ENCODE data around the gene SLFN12L.
"Not testable (repeated sequence)": the region's sequence is repeated elsewhere in the genome, so short reads cannot be mapped to it uniquely, and the experiment has no call there.

Gene SLFN12L

GRCh38 chr17:35541434-35541833, 4.0 kb upstream of the SLFN12L start:
- no peaks in the 10 kb centered on the region for H3K4me1 ChIP-seq (ENCODE audit: control insufficient read depth, insufficient read depth, low read length)
- peak overlapping the region; percentile 79 for H3K4me2 ChIP-seq (ENCODE audit: low read length)
- no peak overlapping the region for H3K9ac ChIP-seq (ENCODE audit: low read depth, low read length)
- no peaks in the 10 kb centered on the region for H3K36me3 ChIP-seq (ENCODE audit: insufficient read depth, low read length)
- H3K27me3 ChIP-seq (ENCODE audit: control insufficient read depth, insufficient read depth, low read length), result peaks cover 23% of the 10 kb centered on the region
- H3K9me3 ChIP-seq (replicated peaks; ENCODE audit: low read length), result no peaks in the 10 kb centered on the region
- no peak overlapping the region for H3K4me3 ChIP-seq (ENCODE audit: low read length)

DNA sequence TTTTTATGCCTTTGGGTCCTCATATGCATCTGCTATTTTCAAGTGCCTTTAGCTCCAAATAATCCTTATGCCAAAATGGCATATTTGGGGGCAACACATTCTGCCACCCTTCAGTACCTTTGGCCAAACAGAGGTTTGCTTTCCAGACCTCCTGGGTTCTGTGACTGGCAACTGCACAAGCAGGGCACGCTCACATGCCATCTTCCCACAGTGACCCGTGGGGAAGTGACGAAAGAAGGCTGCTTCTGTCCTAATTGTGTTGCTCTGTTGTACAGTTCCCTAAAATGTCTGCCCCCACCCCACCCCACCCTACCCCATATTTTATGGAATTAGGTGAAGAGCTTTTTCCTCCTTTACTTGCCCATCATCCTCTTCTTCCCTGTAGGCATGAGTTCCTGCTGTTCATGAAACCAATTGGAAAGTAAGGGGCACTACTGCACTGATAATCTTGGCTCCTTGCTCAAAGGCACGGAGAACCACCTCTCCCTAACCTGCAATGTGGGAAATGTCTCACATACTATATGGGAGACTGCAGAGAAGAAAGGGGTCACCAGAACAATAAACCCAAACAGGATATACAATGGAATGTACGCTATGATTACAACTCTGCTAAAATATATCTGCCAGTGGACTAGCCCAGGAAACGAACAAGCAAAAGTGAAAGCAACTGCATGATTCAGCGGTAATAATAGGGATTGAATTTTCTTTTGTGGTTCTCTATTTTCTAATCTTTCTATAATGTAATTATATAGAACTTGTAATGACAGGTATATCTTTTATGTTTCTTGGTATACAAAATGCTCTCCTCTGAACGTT, 3.3 kb upstream of the SLFN12L start:
- H3K36me3 ChIP-seq (ENCODE audit: insufficient read depth, low read length), result no peaks in the 10 kb centered on the region
- H3K27me3 ChIP-seq (ENCODE audit: control insufficient read depth, insufficient read depth, low read length), result peaks cover 18% of the 10 kb centered on the region
- H3K9me3 ChIP-seq (replicated peaks; ENCODE audit: low read length), result no peaks in the 10 kb centered on the region
- no peaks in the 10 kb centered on the region for H3K4me1 ChIP-seq (ENCODE audit: control insufficient read depth, insufficient read depth, low read length)
- no peak overlapping the region for H3K9ac ChIP-seq (ENCODE audit: low read depth, low read length)
- H3K4me2 ChIP-seq (ENCODE audit: low read length), result peak overlapping the region; percentile 79
- H3K4me3 ChIP-seq (ENCODE audit: low read length), result peak overlapping the region; percentile 60

DNA sequence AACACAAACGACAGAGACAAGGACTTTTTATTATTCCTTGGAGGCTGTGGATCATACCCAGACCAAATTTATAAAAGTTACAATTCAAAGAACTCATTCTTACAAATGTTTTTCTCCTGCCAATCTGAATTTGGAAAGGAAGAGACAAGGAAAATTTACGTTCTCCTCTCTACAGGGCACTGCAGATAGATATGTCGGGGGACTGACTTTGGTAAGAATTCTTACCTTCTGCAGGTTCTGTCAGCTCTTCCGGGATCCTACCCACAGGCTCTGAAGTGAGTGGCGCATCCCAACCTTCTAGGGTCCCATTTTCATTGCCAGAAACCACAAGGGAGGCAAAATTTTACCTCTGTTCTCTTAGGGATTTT, 2.2 kb upstream of the SLFN12L start:
- Histone ChIP-seq H3K9ac (ENCODE audit: low read depth, low read length) (no peak overlapping the region), H3K4me3 (ENCODE audit: low read length) (no peak overlapping the region), H3K9me3 (replicated peaks; ENCODE audit: low read length) (no peaks in the 10 kb centered on the region), H3K4me1 (ENCODE audit: control insufficient read depth, insufficient read depth, low read length) (no peaks in the 10 kb centered on the region), H3K4me2 (ENCODE audit: low read length) (peak overlapping the region; percentile 24), H3K36me3 (ENCODE audit: insufficient read depth, low read length) (no peaks in the 10 kb centered on the region), H3K27me3 (ENCODE audit: control insufficient read depth, insufficient read depth, low read length) (peaks cover 13% of the 10 kb centered on the region)

- Histone ChIP-seq H3K27me3 (ENCODE audit: control insufficient read depth, insufficient read depth, low read length) (peaks cover 12% of the 10 kb centered on the region), H3K4me2 (ENCODE audit: low read length) (no peak overlapping the region), H3K4me1 (ENCODE audit: control insufficient read depth, insufficient read depth, low read length) (no peaks in the 10 kb centered on the region), H3K36me3 (ENCODE audit: insufficient read depth, low read length) (no peaks in the 10 kb centered on the region), H3K9me3 (replicated peaks; ENCODE audit: low read length) (no peaks in the 10 kb centered on the region), H3K9ac (ENCODE audit: low read depth, low read length) (no peak overlapping the region), H3K4me3 (ENCODE audit: low read length) (no peak overlapping the region)
Observed at GRCh38 chr17:35536664-35537171, 760 bp downstream of the SLFN12L start.

DNA sequence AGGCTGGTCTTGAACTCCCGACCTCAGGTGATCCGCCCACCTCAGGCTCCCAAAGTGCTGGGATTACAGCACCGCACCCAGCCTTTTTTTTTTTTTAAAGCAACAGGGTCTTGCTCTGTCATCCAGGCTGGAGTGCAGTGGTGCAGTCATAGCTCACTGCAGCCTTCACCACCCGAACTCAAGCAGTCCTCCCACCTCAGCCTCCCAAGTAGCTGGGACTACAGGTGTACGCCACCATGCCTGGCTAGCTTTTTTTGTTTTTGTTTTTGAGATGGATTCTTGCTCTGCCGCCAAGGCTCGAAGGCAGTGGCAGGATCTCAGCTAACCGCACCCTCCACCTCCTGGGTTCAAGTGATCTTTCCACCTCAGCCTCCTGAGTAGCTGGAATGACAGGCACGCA, 2.1 kb downstream of the SLFN12L start:
- not testable (repeated sequence) for H3K4me1 ChIP-seq (ENCODE audit: control insufficient read depth, insufficient read depth, low read length); H3K36me3 ChIP-seq (ENCODE audit: insufficient read depth, low read length); H3K4me2 ChIP-seq (ENCODE audit: low read length); H3K9me3 ChIP-seq (replicated peaks; ENCODE audit: low read length); H3K9ac ChIP-seq (ENCODE audit: low read depth, low read length); H3K4me3 ChIP-seq (ENCODE audit: low read length)
- peaks cover 16% of the 10 kb centered on the region for H3K27me3 ChIP-seq (ENCODE audit: control insufficient read depth, insufficient read depth, low read length)

- H3K4me1 ChIP-seq (ENCODE audit: control insufficient read depth, insufficient read depth, low read length), result no peaks in the 10 kb centered on the region
- no peak overlapping the region for H3K4me3 ChIP-seq (ENCODE audit: low read length)
- no peak overlapping the region for H3K4me2 ChIP-seq (ENCODE audit: low read length)
- peaks cover 14% of the 10 kb centered on the region for H3K27me3 ChIP-seq (ENCODE audit: control insufficient read depth, insufficient read depth, low read length)
- no peak overlapping the region for H3K9ac ChIP-seq (ENCODE audit: low read depth, low read length)
- no peaks in the 10 kb centered on the region for H3K9me3 ChIP-seq (replicated peaks; ENCODE audit: low read length)
- no peaks in the 10 kb centered on the region for H3K36me3 ChIP-seq (ENCODE audit: insufficient read depth, low read length)
Observed at GRCh38 chr17:35534576-35535093, 2.8 kb downstream of the SLFN12L start.

DNA sequence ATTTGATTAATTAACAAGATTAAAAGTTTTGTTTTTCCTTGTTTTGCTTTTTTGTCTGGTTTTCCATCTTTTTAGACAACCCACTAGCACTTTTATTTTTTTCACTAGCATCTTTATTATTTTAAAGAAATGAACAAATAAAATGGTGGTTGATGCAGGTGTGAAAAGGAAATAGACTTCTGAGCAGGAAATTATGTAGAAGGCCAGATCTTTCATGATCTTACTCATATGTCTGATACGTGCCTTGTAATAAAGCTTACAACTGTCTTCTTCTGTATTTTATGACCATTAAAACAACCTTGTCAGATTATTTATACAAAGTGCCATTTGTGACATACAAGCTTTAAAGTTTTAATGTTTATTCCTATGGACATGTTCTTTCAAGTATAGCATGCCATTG, 6.3 kb downstream of the SLFN12L start:
- Histone ChIP-seq H3K27me3 (ENCODE audit: control insufficient read depth, insufficient read depth, low read length) (peaks cover 10% of the 10 kb centered on the region), H3K9me3 (replicated peaks; ENCODE audit: low read length) (no peaks in the 10 kb centered on the region), H3K9ac (ENCODE audit: low read depth, low read length) (no peak overlapping the region), H3K4me3 (ENCODE audit: low read length) (no peak overlapping the region), H3K4me2 (ENCODE audit: low read length) (no peak overlapping the region), H3K36me3 (ENCODE audit: insufficient read depth, low read length) (no peaks in the 10 kb centered on the region), H3K4me1 (ENCODE audit: control insufficient read depth, insufficient read depth, low read length) (no peaks in the 10 kb centered on the region)

GRCh38 chr17:35529866-35530265, 7.6 kb downstream of the SLFN12L start:
- no peak overlapping the region for H3K4me2 ChIP-seq (ENCODE audit: low read length)
- no peak overlapping the region for H3K4me3 ChIP-seq (ENCODE audit: low read length)
- H3K9me3 ChIP-seq (replicated peaks; ENCODE audit: low read length), result no peaks in the 10 kb centered on the region
- H3K27me3 ChIP-seq (ENCODE audit: control insufficient read depth, insufficient read depth, low read length), result peaks cover 10% of the 10 kb centered on the region
- H3K4me1 ChIP-seq (ENCODE audit: control insufficient read depth, insufficient read depth, low read length), result no peaks in the 10 kb centered on the region
- no peaks in the 10 kb centered on the region for H3K36me3 ChIP-seq (ENCODE audit: insufficient read depth, low read length)
- H3K9ac ChIP-seq (ENCODE audit: low read depth, low read length), result no peak overlapping the region

GRCh38 chr17:35529326-35529725, 8.2 kb downstream of the SLFN12L start:
- not testable (repeated sequence) for H3K4me1 ChIP-seq (ENCODE audit: control insufficient read depth, insufficient read depth, low read length)

GRCh38 chr17:35523296-35523695, 14.2 kb downstream of the SLFN12L start:
- Histone ChIP-seq H3K4me1 (ENCODE audit: control insufficient read depth, insufficient read depth, low read length) (no peaks in the 10 kb centered on the region), H3K9me3 (replicated peaks; ENCODE audit: low read length) (no peaks in the 10 kb centered on the region), H3K36me3 (ENCODE audit: insufficient read depth, low read length) (no peaks in the 10 kb centered on the region), H3K4me3 (ENCODE audit: low read length) (no peak overlapping the region), H3K4me2 (ENCODE audit: low read length) (no peak overlapping the region), H3K27me3 (ENCODE audit: control insufficient read depth, insufficient read depth, low read length) (peaks cover 22% of the 10 kb centered on the region), H3K9ac (ENCODE audit: low read depth, low read length) (no peak overlapping the region)

More at GRCh38 chr17:35529326-35529725, 8.2 kb downstream of the SLFN12L start:
- not testable (repeated sequence) for H3K27me3 ChIP-seq (ENCODE audit: control insufficient read depth, insufficient read depth, low read length); H3K4me3 ChIP-seq (ENCODE audit: low read length); H3K36me3 ChIP-seq (ENCODE audit: insufficient read depth, low read length); H3K4me2 ChIP-seq (ENCODE audit: low read length); H3K9me3 ChIP-seq (replicated peaks; ENCODE audit: low read length); H3K9ac ChIP-seq (ENCODE audit: low read depth, low read length)

- not testable (repeated sequence) for H3K9ac ChIP-seq (ENCODE audit: low read depth, low read length); H3K9me3 ChIP-seq (replicated peaks; ENCODE audit: low read length)
Observed at GRCh38 chr17:35521654-35522256, 15.7 kb downstream of the SLFN12L start.

More at GRCh38 chr17:35521654-35522256, 15.7 kb downstream of the SLFN12L start:
- H3K4me2 ChIP-seq (ENCODE audit: low read length); H3K4me1 ChIP-seq (ENCODE audit: control insufficient read depth, insufficient read depth, low read length); H3K36me3 ChIP-seq (ENCODE audit: insufficient read depth, low read length); H3K4me3 ChIP-seq (ENCODE audit: low read length): not testable (repeated sequence)
- H3K27me3 ChIP-seq (ENCODE audit: control insufficient read depth, insufficient read depth, low read length), result peaks cover 25% of the 10 kb centered on the region

Measured in skeletal muscle satellite cell (primary cell).